HCT116 (cell line): ENCODE data around the gene ADAMTS16. TPM values are rescaled to one million over a fixed set of nuclear protein-coding genes. Genes with fewer than 3 reads are reported as not detected.

ENCODE experiments used
- ATAC-seq: fragments of 200-7000 bp; cut with Tn5 transposase; 2 replicates; pipeline ENCODE4 v1.9.1; 2020; ENCODE audit warnings: mild to moderate bottlenecking, moderate library complexity
- BruUV-seq: library from RNA; stranded (reverse); fragments of 400-500 nt; replicated peaks from 2 replicates; lab custom pipeline; 2021; lab: Mats Ljungman, UMichigan
- CTCF ChIA-PET: fragments of 300-600 bp; sonication (Branson Sonifier 250); formaldehyde crosslinking; loops from one replicate; lab custom pipeline; 2021; ENCODE audit warnings: antibody characterized with exemption; lab: Charles Lee
- POLR2A ChIA-PET: fragments of 300-600, 350-600 bp; sonication (Branson Sonifier 250); formaldehyde crosslinking; loops from one replicate; lab custom pipeline; 2021; ENCODE audit warnings: antibody characterized with exemption; lab: Charles Lee
- RAD21 ChIA-PET, 2 experiments: fragments of 300-600 bp; sonication (Branson Sonifier 250); formaldehyde crosslinking; loops; one replicate each; lab custom pipeline; 2023; ENCODE audit warnings: low total read pairs in 2 of 2; ENCODE audit not compliant: uncharacterized antibody in 2 of 2, unreplicated experiment in 2 of 2, low non-redundant PET in 1 of 2; lab: Charles Lee
- DNase-seq: peaks from one replicate; pipeline ENCODE4 v3.0.0-alpha.2; 2010; ENCODE audit warnings: low read depth, low spot score
- H2AFZ ChIP-seq: fragments of 200-600 bp; shearing (Covaris generic), sonication (generic); 2 replicates; pipeline ENCODE4 v1.6.1; 2017; ENCODE audit warnings: low read depth, mixed run types, mixed read lengths, antibody characterized with exemption, low read length; ENCODE audit not compliant: poor library complexity, severe bottlenecking
- H3K27ac ChIP-seq: 2 replicates; pipeline ENCODE4 v1.5.1; 2012; ENCODE audit warnings: low read depth, low read length
- H3K27me3 ChIP-seq: fragments of 200-600 bp; sonication (generic); 2 replicates; pipeline ENCODE4 v1.6.1; 2016; ENCODE audit warnings: mixed run types, low read length, mixed read lengths; ENCODE audit not compliant: insufficient read depth
- H3K36me3 ChIP-seq, 2 experiments: fragments of 200-500 bp in 1 of 2; fragments of 200-600 bp in 1 of 2; sonication (Bioruptor generic) in 1 of 2; sonication (generic) in 1 of 2; 2 replicates each; pipeline versions ENCODE4 v1.5.1 to v1.6.1; 2014 to 2016; ENCODE audit warnings: low read length in 2 of 2, inconsistent platforms in 1 of 2, mixed read lengths in 1 of 2, mixed run types in 1 of 2; ENCODE audit not compliant: insufficient read depth in 2 of 2, control insufficient read depth in 1 of 2
- H3K4me1 ChIP-seq, 2 experiments: fragments of 200-600 bp in 1 of 2; sonication (generic) in 1 of 2; 2 replicates each; pipeline versions ENCODE4 v1.5.1 to v1.6.1; 2012 to 2017; ENCODE audit warnings: low read length in 2 of 2, inconsistent platforms in 1 of 2, mild to moderate bottlenecking in 1 of 2, mixed read lengths in 1 of 2, mixed run types in 1 of 2, moderate library complexity in 1 of 2; ENCODE audit not compliant: insufficient read depth in 2 of 2, control insufficient read depth in 1 of 2
- H3K4me2 ChIP-seq: fragments of 200-600 bp; sonication (generic); 2 replicates; pipeline ENCODE4 v1.6.1; 2017; ENCODE audit warnings: mixed run types, low read length, mixed read lengths
- H3K4me3 ChIP-seq, 2 experiments: fragments of 200-600 bp in 1 of 2; sonication (generic) in 1 of 2; replicated peaks in 1 of 2; 2 replicates each; pipeline ENCODE4 v1.5.1; 2011 to 2016; ENCODE audit warnings: low read length in 2 of 2, control low read depth in 1 of 2, low read depth in 1 of 2, mild to moderate bottlenecking in 1 of 2, mixed read lengths in 1 of 2, mixed run types in 1 of 2
- H3K79me2 ChIP-seq: fragments of 200-600 bp; sonication (generic); 2 replicates; pipeline ENCODE4 v1.6.1; 2017; ENCODE audit warnings: mild to moderate bottlenecking, mixed run types, low read length, moderate library complexity, mixed read lengths; ENCODE audit not compliant: insufficient read depth
- H3K9ac ChIP-seq: fragments of 200-600 bp; sonication (generic); 2 replicates; pipeline ENCODE4 v1.6.1; 2016; ENCODE audit warnings: low read length, mixed read lengths
- H3K9me2 ChIP-seq: fragments of 200-600 bp; sonication (generic), shearing (Covaris generic); 2 replicates; pipeline ENCODE4 v1.6.1; 2017; ENCODE audit warnings: mixed run types, mild to moderate bottlenecking, moderate library complexity; ENCODE audit not compliant: insufficient read depth
- H3K9me3 ChIP-seq, 2 experiments: fragments of 200-500 bp in 1 of 2; fragments of 200-600 bp in 1 of 2; sonication (Bioruptor generic) in 1 of 2; sonication (generic) in 1 of 2; 2 replicates each; pipeline ENCODE4 v1.6.1; 2014 to 2017; ENCODE audit warnings: low read length in 2 of 2, mixed read lengths in 2 of 2, inconsistent platforms in 1 of 2, low read depth in 1 of 2, mild to moderate bottlenecking in 1 of 2, mixed run types in 1 of 2, moderate library complexity in 1 of 2; ENCODE audit not compliant: control insufficient read depth in 1 of 2, insufficient read depth in 1 of 2
- H4K20me1 ChIP-seq: fragments of 200-600 bp; sonication (generic), shearing (Covaris generic); 2 replicates; pipeline ENCODE4 v1.6.1; 2017; ENCODE audit warnings: mixed run types, mild to moderate bottlenecking, moderate library complexity; ENCODE audit not compliant: insufficient read depth
- CEBPB ChIP-seq: IDR thresholded peaks from 2 replicates; pipeline ENCODE4 v1.6.1; 2012; ENCODE audit warnings: low read depth
- EGR1 ChIP-seq: IDR thresholded peaks from 2 replicates; pipeline ENCODE4 v1.6.1; 2012; ENCODE audit warnings: low read depth
- EZH2 ChIP-seq: fragments of 200-600 bp; sonication (generic); IDR thresholded peaks from 2 replicates; pipeline ENCODE4 v1.6.1; 2017; ENCODE audit warnings: antibody characterized with exemption, mixed run types
- EZH2phosphoT487 ChIP-seq: fragments of 200-600 bp; IDR thresholded peaks from 2 replicates; pipeline ENCODE4 v1.6.1; 2018; ENCODE audit warnings: antibody characterized with exemption, borderline replicate concordance
- FOSL1 ChIP-seq: IDR thresholded peaks from 2 replicates; pipeline ENCODE4 v1.6.1; 2012; ENCODE audit warnings: low read depth
- POLR2A ChIP-seq: IDR thresholded peaks from 2 replicates; pipeline ENCODE4 v1.7.0; 2011; ENCODE audit warnings: borderline replicate concordance; ENCODE audit not compliant: insufficient read depth, insufficient read length; ENCODE audit errors: extremely low read depth
- POLR2AphosphoS5 ChIP-seq: IDR thresholded peaks from 2 replicates; pipeline ENCODE4 v1.6.1; 2011; ENCODE audit warnings: mild to moderate bottlenecking, low read depth, low read length, moderate library complexity
- SIN3A ChIP-seq: IDR thresholded peaks from 2 replicates; pipeline ENCODE4 v1.6.1; 2012; ENCODE audit warnings: low read depth
- SP1 ChIP-seq: IDR thresholded peaks from 2 replicates; pipeline ENCODE4 v1.6.1; 2012; ENCODE audit warnings: low read depth
- ZFX ChIP-seq: fragments of 450-650 bp; IDR thresholded peaks from 2 replicates; pipeline ENCODE4 v1.6.1; 2017
- ZNF274 ChIP-seq: fragments of 200-500 bp; sonication (Bioruptor generic); IDR thresholded peaks from 2 replicates; pipeline ENCODE4 v1.6.1; 2014; ENCODE audit warnings: mild to moderate bottlenecking, low read depth, low read length, inconsistent platforms
- intact Hi-C: fragments of 100-400 bp; cut with micrococcal nuclease; formaldehyde crosslinking; loops from 2 replicates; pipeline ENCODE4 v1.10.0; 2022
- total RNA-seq: library from RNA; stranded (reverse); gene quantifications from one replicate; pipeline ENCODE4 v1.2.1, GENCODE V29; 2021; ENCODE audit not compliant: unreplicated experiment
- TF ChIP-seq, protein P1 (sequence below), 3 experiments: fragments of 200-600 bp in 1 of 3; sonication (generic) in 1 of 3; IDR thresholded peaks in 2 of 3; conservative IDR thresholded peaks in 1 of 3; 2 replicates each; pipeline ENCODE4 v1.5.1; 2012 to 2017; ENCODE audit warnings: low read depth in 2 of 3, low read length in 2 of 3, antibody characterized with exemption in 1 of 3, borderline replicate concordance in 1 of 3, control low read depth in 1 of 3, mild to moderate bottlenecking in 1 of 3, mixed read lengths in 1 of 3, mixed run types in 1 of 3, moderate library complexity in 1 of 3; ENCODE audit not compliant: insufficient read depth in 1 of 3
- TF ChIP-seq, protein P2 (sequence below): IDR thresholded peaks from 2 replicates; pipeline ENCODE4 v1.6.1; 2012
- TF ChIP-seq, protein P3 (sequence below): IDR thresholded peaks from 2 replicates; pipeline ENCODE4 v1.6.1; 2012

The ADAMTS16 gene
- total RNA-seq, 1 experiment from 2014 or later, result 2.4 TPM

DNA sequence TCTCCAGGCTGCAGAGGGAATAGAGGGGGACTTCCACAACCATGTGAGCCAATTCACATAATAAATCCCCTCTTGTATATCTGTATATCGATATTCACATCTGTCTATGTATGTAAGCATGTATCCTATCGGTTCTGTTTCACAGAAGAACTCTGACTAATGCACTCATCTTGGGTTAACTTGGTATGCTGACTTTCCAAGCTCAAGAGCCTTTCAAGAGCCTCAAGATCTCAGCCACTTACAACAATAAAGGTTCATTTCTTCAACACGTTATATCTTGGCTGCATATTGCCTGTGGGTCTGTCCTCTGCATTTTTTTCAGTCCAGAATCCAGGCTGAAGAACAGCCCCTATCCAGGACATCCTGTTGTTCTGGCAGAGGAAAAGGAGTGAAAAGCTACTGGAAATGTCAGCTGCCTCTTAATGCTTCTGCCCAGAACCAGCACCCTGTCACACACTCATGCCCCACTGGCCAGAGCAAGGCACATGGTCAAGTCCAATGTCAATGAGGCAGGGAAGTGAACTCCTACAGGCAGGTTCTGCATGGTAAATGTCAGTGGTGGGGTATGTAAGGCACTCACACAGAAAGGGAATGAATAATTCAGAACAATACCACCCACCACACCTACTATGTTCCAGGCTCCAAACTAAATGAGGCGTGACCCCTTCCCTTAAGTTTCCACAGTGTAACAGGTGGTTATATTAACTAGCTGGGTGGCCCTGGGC lies 190.8 kb downstream of the ADAMTS16 start (continued):
- TF ChIP-seq, protein P1, sequence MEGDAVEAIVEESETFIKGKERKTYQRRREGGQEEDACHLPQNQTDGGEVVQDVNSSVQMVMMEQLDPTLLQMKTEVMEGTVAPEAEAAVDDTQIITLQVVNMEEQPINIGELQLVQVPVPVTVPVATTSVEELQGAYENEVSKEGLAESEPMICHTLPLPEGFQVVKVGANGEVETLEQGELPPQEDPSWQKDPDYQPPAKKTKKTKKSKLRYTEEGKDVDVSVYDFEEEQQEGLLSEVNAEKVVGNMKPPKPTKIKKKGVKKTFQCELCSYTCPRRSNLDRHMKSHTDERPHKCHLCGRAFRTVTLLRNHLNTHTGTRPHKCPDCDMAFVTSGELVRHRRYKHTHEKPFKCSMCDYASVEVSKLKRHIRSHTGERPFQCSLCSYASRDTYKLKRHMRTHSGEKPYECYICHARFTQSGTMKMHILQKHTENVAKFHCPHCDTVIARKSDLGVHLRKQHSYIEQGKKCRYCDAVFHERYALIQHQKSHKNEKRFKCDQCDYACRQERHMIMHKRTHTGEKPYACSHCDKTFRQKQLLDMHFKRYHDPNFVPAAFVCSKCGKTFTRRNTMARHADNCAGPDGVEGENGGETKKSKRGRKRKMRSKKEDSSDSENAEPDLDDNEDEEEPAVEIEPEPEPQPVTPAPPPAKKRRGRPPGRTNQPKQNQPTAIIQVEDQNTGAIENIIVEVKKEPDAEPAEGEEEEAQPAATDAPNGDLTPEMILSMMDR (IDR thresholded peaks at IDR 0.05 in 2 of 3, conservative IDR thresholded peaks at IDR 0.05 in 1 of 3; ENCODE audit: borderline replicate concordance in 1 of 3, insufficient read depth in 1 of 3, low read depth in 2 of 3, low read length in 2 of 3), result no peak
- TF ChIP-seq, protein P2, sequence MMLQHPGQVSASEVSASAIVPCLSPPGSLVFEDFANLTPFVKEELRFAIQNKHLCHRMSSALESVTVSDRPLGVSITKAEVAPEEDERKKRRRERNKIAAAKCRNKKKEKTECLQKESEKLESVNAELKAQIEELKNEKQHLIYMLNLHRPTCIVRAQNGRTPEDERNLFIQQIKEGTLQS, result no peak
- TF ChIP-seq EGR1 (no peak), SP1 (no peak), POLR2A (no peak), POLR2AphosphoS5 (no peak), ZFX (no peak), SIN3A (no peak), EZH2 (no peak), EZH2phosphoT487 (no peak), FOSL1 (no peak), ZNF274 (no peak)

DNA sequence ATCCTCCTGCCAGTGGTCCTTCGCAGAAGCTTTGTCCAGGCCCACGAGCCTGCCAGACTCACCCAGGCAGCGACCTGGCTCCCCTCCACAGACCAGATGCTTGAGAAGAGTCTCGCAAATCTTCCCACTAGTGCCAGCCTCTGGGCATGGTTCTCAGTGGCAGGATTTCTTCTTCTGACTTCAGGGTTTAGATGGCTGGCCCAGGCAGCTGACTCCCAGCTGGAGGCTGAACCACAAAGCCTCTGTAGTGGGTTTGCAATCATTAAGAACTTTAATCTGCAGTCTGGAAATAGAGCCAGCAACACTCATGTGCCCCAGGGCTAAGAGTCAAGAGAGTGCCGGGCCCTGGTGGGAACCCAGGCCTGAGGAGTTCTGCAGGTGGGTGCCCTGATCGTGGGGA lies 191.7 kb downstream of the ADAMTS16 start:
- Histone ChIP-seq H3K36me3 (no peaks in the 10 kb centered on the region), H3K4me3 (no peak overlapping the region), H3K9me3 (no peaks in the 10 kb centered on the region), H3K4me2 (no peak overlapping the region)
- ChIA-PET POLR2A (no interaction called here), CTCF (no interaction called here)
- BruUV-seq, result no TSS peak
- TF ChIP-seq, protein P3, sequence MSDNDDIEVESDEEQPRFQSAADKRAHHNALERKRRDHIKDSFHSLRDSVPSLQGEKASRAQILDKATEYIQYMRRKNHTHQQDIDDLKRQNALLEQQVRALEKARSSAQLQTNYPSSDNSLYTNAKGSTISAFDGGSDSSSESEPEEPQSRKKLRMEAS, result no peak
- no peak for TF ChIP-seq CEBPB
- TF ChIP-seq, all 23 proteins: peak for 0
- no peaks in the 10 kb centered on the region for H3K79me2 ChIP-seq
- H3K4me1 ChIP-seq, result peaks cover 20% of the 10 kb centered on the region in 2 experiments
- intact Hi-C loops, result no loop called here
- RAD21 ChIA-PET, result no interaction called here
- no peak for DNase-seq
- ATAC-seq, result no peak
- no peaks in the 10 kb centered on the region for H3K9me2 ChIP-seq
- H4K20me1 ChIP-seq, result no peaks in the 10 kb centered on the region
- no peak overlapping the region for H3K9ac ChIP-seq
- H3K27ac ChIP-seq, result no peak overlapping the region
- H2AFZ ChIP-seq, result no peak overlapping the region
- no peaks in the 10 kb centered on the region for H3K27me3 ChIP-seq
